Thymus (tissue), 11 donors: ENCODE measurements around the gene DCDC2B. TPM values are rescaled to one million over a fixed set of nuclear protein-coding genes. Genes with fewer than 3 reads are reported as not detected.
A peak's percentile ranks its signal among the peaks of the same experiment; 100 is the strongest.

Experiments used
- DNase-seq, 9 donors: peaks; one replicate each; pipeline ENCODE4 v3.0.0-alpha.2; 2013; ENCODE audit warnings: low spot score in 9 of 9, low read depth in 6 of 9, missing footprints in 1 of 9
- H3K27ac ChIP-seq, 2 donors: one replicate each; pipeline ENCODE4 v1.5.1; 2013; ENCODE audit warnings: control low read depth in 1 of 2, low read depth in 1 of 2, low read length in 1 of 2, mild to moderate bottlenecking in 1 of 2, moderate library complexity in 1 of 2
- H3K27me3 ChIP-seq, 2 donors: one replicate each; pipeline ENCODE4 v1.5.1; 2013; ENCODE audit warnings: low read length in 1 of 2; ENCODE audit not compliant: control insufficient read depth in 2 of 2, insufficient read depth in 1 of 2
- H3K36me3 ChIP-seq, 2 donors: one replicate each; pipeline ENCODE4 v1.5.1; 2013; ENCODE audit warnings: low read length in 1 of 2, mild to moderate bottlenecking in 1 of 2, moderate library complexity in 1 of 2; ENCODE audit not compliant: control insufficient read depth in 2 of 2, insufficient read depth in 2 of 2
- H3K4me1 ChIP-seq, 2 donors: one replicate each; pipeline ENCODE4 v1.5.1; 2013; ENCODE audit warnings: low read length in 2 of 2; ENCODE audit not compliant: control insufficient read depth in 2 of 2, insufficient read depth in 2 of 2
- H3K4me3 ChIP-seq, 2 donors: one replicate each; pipeline ENCODE4 v1.5.1; 2013; ENCODE audit warnings: low read length in 2 of 2, control low read depth in 1 of 2, mild to moderate bottlenecking in 1 of 2
- H3K9me3 ChIP-seq, 2 donors: one replicate each; pipeline ENCODE4 v1.5.1; 2013; ENCODE audit warnings: low read length in 1 of 2, mild to moderate bottlenecking in 1 of 2; ENCODE audit not compliant: control insufficient read depth in 2 of 2, insufficient read depth in 1 of 2
- WGBS: extraction: QIAGEN DNeasy Blood & Tissue Kit; methylation state at CpG from one replicate; pipeline ENCODE4 v1.1.7; 2013; 5-methylcytosine and 5-hydroxymethylcytosine counted together
- polyA plus RNA-seq: library from polyadenylated mRNA; stranded (reverse); fragments of 200-250 nt; gene quantifications from one replicate; pipeline ENCODE4 v1.2.3, GENCODE V29; 2013
- total RNA-seq: library from RNA; stranded (reverse); fragments of 120-200 nt; gene quantifications from one replicate; pipeline ENCODE4 v1.2.4, GENCODE V29; 2013
- donor health status: healthy.

DCDC2B gene
- total and polyA plus RNA-seq, 2 donors, result 0.09 TPM; not detected in 1

- H3K9me3 ChIP-seq, result no peaks in the 10 kb centered on the region
- H3K4me3 ChIP-seq, result no peak overlapping the region
- 99% methylated on average over 9 of the region's 9 CpGs for WGBS
- H3K27ac ChIP-seq, result no peak overlapping the region
- no peak for DNase-seq
- peaks cover 0 to 2% of the 10 kb centered on the region in 2 donors for H3K4me1 ChIP-seq
- H3K36me3 ChIP-seq, result peaks cover 72 to 89% of the 10 kb centered on the region in 2 donors
- H3K27me3 ChIP-seq, result no peaks in the 10 kb centered on the region
These were observed 21.0 kb upstream of the DCDC2B start for GRCh38 chr1:32187850-32188249.

GRCh38 chr1:32192220-32192948 is 16.5 kb upstream of the DCDC2B start:
- DNase-seq, result no peak
- Histone ChIP-seq H3K9me3 (no peaks in the 10 kb centered on the region), H3K4me3 (no peak overlapping the region), H3K27me3 (no peaks in the 10 kb centered on the region), H3K36me3 (peaks cover 90 to 98% of the 10 kb centered on the region in 2 donors), H3K4me1 (peaks cover 5 to 14% of the 10 kb centered on the region in 2 donors), H3K27ac (peak overlapping the region in 1 of 2 donors; percentile 3)
- WGBS, result 98% methylated on average over 8 of the region's 8 CpGs

GRCh38 chr1:32194984-32195383 is 13.9 kb upstream of the DCDC2B start:
- DNase-seq, result no peak
- no peaks in the 10 kb centered on the region for H3K27me3 ChIP-seq
- peaks cover 10 to 26% of the 10 kb centered on the region in 2 donors for H3K4me1 ChIP-seq
- H3K27ac ChIP-seq, result no peak overlapping the region
- over 99% methylated on average over 6 of the region's 6 CpGs for WGBS
- H3K9me3 ChIP-seq, result no peaks in the 10 kb centered on the region
- no peak overlapping the region for H3K4me3 ChIP-seq
- peaks cover 76 to 85% of the 10 kb centered on the region in 2 donors for H3K36me3 ChIP-seq

GRCh38 chr1:32195531-32195930 is 13.4 kb upstream of the DCDC2B start:
- Histone ChIP-seq H3K9me3 (no peaks in the 10 kb centered on the region), H3K4me3 (no peak overlapping the region), H3K4me1 (peaks cover 13 to 30% of the 10 kb centered on the region in 2 donors), H3K36me3 (peaks cover 71 to 80% of the 10 kb centered on the region in 2 donors), H3K27me3 (no peaks in the 10 kb centered on the region), H3K27ac (no peak overlapping the region)
- 98% methylated on average over 3 of the region's 3 CpGs for WGBS
- DNase-seq, result no peak

GRCh38 chr1:32195972-32196823 is 12.7 kb upstream of the DCDC2B start:
- no peak overlapping the region for H3K4me3 ChIP-seq
- no peak for DNase-seq
- no peaks in the 10 kb centered on the region for H3K9me3 ChIP-seq
- no peaks in the 10 kb centered on the region for H3K27me3 ChIP-seq
- peaks cover 64 to 73% of the 10 kb centered on the region in 2 donors for H3K36me3 ChIP-seq
- no peak overlapping the region for H3K27ac ChIP-seq
- peaks cover 13 to 33% of the 10 kb centered on the region in 2 donors for H3K4me1 ChIP-seq

- DNase-seq, result no peak
- H3K9me3 ChIP-seq, result no peaks in the 10 kb centered on the region
- no peak overlapping the region for H3K4me3 ChIP-seq
- H3K4me1 ChIP-seq, result peaks cover 17 to 41% of the 10 kb centered on the region in 2 donors
- peaks cover 55 to 64% of the 10 kb centered on the region in 2 donors for H3K36me3 ChIP-seq
- WGBS, result 97% methylated on average over 1 of the region's 1 CpG
- H3K27me3 ChIP-seq, result no peaks in the 10 kb centered on the region
- no peak overlapping the region for H3K27ac ChIP-seq
These were observed 11.8 kb upstream of the DCDC2B start for GRCh38 chr1:32197074-32197473.

- Histone ChIP-seq H3K27ac (no peak overlapping the region), H3K27me3 (no peaks in the 10 kb centered on the region), H3K36me3 (peaks cover 48 to 57% of the 10 kb centered on the region in 2 donors), H3K9me3 (no peaks in the 10 kb centered on the region), H3K4me3 (no peak overlapping the region), H3K4me1 (peaks cover 17 to 49% of the 10 kb centered on the region in 2 donors)
- 97% methylated on average over 6 of the region's 6 CpGs for WGBS
- no peak for DNase-seq
These were observed 11.1 kb upstream of the DCDC2B start for GRCh38 chr1:32197837-32198236.

GRCh38 chr1:32198237-32199042 is 10.4 kb upstream of the DCDC2B start:
- DNase-seq, result no peak
- H3K9me3 ChIP-seq, result no peaks in the 10 kb centered on the region
- 96% methylated on average over 3 of the region's 3 CpGs for WGBS
- H3K27me3 ChIP-seq, result no peaks in the 10 kb centered on the region
- H3K4me1 ChIP-seq, result peaks cover 17 to 49% of the 10 kb centered on the region in 2 donors
- no peak overlapping the region for H3K27ac ChIP-seq
- no peak overlapping the region for H3K4me3 ChIP-seq
- H3K36me3 ChIP-seq, result peaks cover 42 to 51% of the 10 kb centered on the region in 2 donors
